HepG2 (cell line): ENCODE measurements around the gene POLR2H. TPM values are rescaled to one million over a fixed set of nuclear protein-coding genes. Genes with fewer than 3 reads are reported as not detected.

Experiments used
- PHF20 ChIP-seq: sonication (generic); formaldehyde crosslinking; IDR thresholded peaks from 2 replicates; pipeline ENCODE4 v1.5.0; 2020; ENCODE audit warnings: mild to moderate bottlenecking, missing genetic modification reagents
- SETDB1 ChIP-seq: sonication (generic); formaldehyde crosslinking; IDR thresholded peaks from 2 replicates; pipeline ENCODE4 v1.5.1; 2020; ENCODE audit warnings: missing genetic modification reagents, mild to moderate bottlenecking, borderline replicate concordance
- TBL1XR1 ChIP-seq: fragments of 150-350 bp; IDR thresholded peaks from 2 replicates; pipeline ENCODE4 v1.6.1; 2014; ENCODE audit warnings: borderline replicate concordance, low read length; ENCODE audit not compliant: partially characterized antibody
- ZBED4 ChIP-seq: sonication (generic); formaldehyde crosslinking; IDR thresholded peaks from 2 replicates; pipeline ENCODE4 v1.4.0; 2020; ENCODE audit warnings: missing genetic modification reagents, borderline replicate concordance
- ZMAT3 ChIP-seq: sonication (generic); formaldehyde crosslinking; conservative IDR thresholded peaks from 2 replicates; pipeline ENCODE4 v1.7.0; 2021; ENCODE audit warnings: missing genetic modification reagents
- ZMYM2 ChIP-seq: sonication (generic); formaldehyde crosslinking; IDR thresholded peaks from 2 replicates; pipeline ENCODE4 v1.8.0; 2022; ENCODE audit warnings: mild to moderate bottlenecking, missing genetic modification reagents
- ZNF281 ChIP-seq: sonication (generic); formaldehyde crosslinking; IDR thresholded peaks from 2 replicates; pipeline ENCODE4 v1.4.0; 2020; ENCODE audit warnings: missing genetic modification reagents, borderline replicate concordance
- ZNF407 ChIP-seq: sonication (generic); formaldehyde crosslinking; IDR thresholded peaks from one replicate; pipeline ENCODE4 v1.5.1; 2020; ENCODE audit warnings: mild to moderate bottlenecking, missing genetic modification reagents; ENCODE audit errors: not compliant biosample characterization
- polyA plus RNA-seq, 8 experiments: library from polyadenylated mRNA; depleted of rRNA in 3 of 8; stranded (reverse) in 7 of 8; unstranded in 1 of 8; fragments of >200 nt; fragmentation: Illumina TruSeq in 4 of 8; extraction: Trizol in 4 of 8; gene quantifications; 2 replicates each; pipeline versions ENCODE4 v1.2.1 to v1.2.3, GENCODE V29; 2011 to 2016; ENCODE audit warnings: low read depth in 4 of 8, missing spikeins in 1 of 8, mixed read lengths in 1 of 8; ENCODE audit not compliant: insufficient read depth in 1 of 8
- total RNA-seq, 5 experiments: library from RNA; depleted of rRNA; stranded (reverse); fragments of >200 nt; fragmentation: Illumina TruSeq; extraction: Trizol; gene quantifications; 2 replicates each; pipeline ENCODE4 v1.2.3, GENCODE V29; 2016; ENCODE audit warnings: low read depth in 1 of 5
- TF ChIP-seq, protein P1 (sequence below): sonication (generic); formaldehyde crosslinking; IDR thresholded peaks from 2 replicates; pipeline ENCODE4 v1.5.0; 2020; ENCODE audit warnings: missing genetic modification reagents
- TF ChIP-seq, protein P2 (sequence below): sonication (generic); formaldehyde crosslinking; IDR thresholded peaks from 2 replicates; pipeline ENCODE4 v1.4.0; 2020; ENCODE audit warnings: missing genetic modification reagents

The POLR2H gene
- total and polyA plus RNA-seq, 2 of the 13 experiments (the other 11 are each of a cell fraction or from before 2014, with no cell fraction given), result 118 to 194 TPM

- TF ChIP-seq, protein P1, sequence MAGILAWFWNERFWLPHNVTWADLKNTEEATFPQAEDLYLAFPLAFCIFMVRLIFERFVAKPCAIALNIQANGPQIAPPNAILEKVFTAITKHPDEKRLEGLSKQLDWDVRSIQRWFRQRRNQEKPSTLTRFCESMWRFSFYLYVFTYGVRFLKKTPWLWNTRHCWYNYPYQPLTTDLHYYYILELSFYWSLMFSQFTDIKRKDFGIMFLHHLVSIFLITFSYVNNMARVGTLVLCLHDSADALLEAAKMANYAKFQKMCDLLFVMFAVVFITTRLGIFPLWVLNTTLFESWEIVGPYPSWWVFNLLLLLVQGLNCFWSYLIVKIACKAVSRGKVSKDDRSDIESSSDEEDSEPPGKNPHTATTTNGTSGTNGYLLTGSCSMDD (CRISPR knock-in tag), result no peak
- TF ChIP-seq TBL1XR1 (no peak), SETDB1 (CRISPR knock-in tag) (no peak), ZMAT3 (CRISPR knock-in tag) (peak; percentile 38; the same call in 1 of the 2 replicates), ZBED4 (CRISPR knock-in tag) (peak; percentile 24; the same call in 1 of the 2 replicates), ZMYM2 (CRISPR knock-in tag) (no peak), ZNF281 (CRISPR knock-in tag) (peak; percentile 76), ZNF407 (no peak), PHF20 (peak; percentile 9; the same call in 1 of the 2 replicates)
- TF ChIP-seq, protein P2, sequence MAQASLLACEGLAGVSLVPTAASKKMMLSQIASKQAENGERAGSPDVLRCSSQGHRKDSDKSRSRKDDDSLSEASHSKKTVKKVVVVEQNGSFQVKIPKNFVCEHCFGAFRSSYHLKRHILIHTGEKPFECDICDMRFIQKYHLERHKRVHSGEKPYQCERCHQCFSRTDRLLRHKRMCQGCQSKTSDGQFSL (CRISPR knock-in tag), result peak; percentile 31; the same call in 1 of the 2 replicates
Observed at GRCh38 chr3:184314700-184315542, 46.6 kb upstream of the POLR2H start (continued).
